Suprapubic skin (tissue), 3 donors: Measurements from ENCODE around the gene PJVK.

Source experiments
- CTCF ChIP-seq, 2 donors: fragments of 200-600 bp in 1 of 2; fragments of 450-650 bp in 1 of 2; sonication (generic) in 1 of 2; IDR thresholded peaks; one replicate each; pipeline ENCODE4 v1.5.1; 2016 to 2019; ENCODE audit warnings: antibody characterized with exemption in 2 of 2, mild to moderate bottlenecking in 1 of 2, moderate library complexity in 1 of 2
- EP300 ChIP-seq: sonication (generic); formaldehyde crosslinking; IDR thresholded peaks from one replicate; pipeline ENCODE4 v1.6.1; 2017; ENCODE audit warnings: antibody characterized with exemption
- POLR2A ChIP-seq, 2 donors: fragments of 450-650 bp; IDR thresholded peaks; one replicate each; pipeline ENCODE4 v1.6.1; 2017; ENCODE audit warnings: antibody characterized with exemption in 2 of 2, mild to moderate bottlenecking in 2 of 2, moderate library complexity in 2 of 2

GRCh38 chr2:178420463-178420999 lies 30.6 kb upstream of the PJVK start:
- TF ChIP-seq POLR2A (IDR thresholded peaks at IDR 0.05) (no peak), CTCF (IDR thresholded peaks at IDR 0.05) (no peak), EP300 (no peak)
